Keratinocyte (primary cell): ENCODE results near the gene FTH1. TPM values are rescaled to one million over a fixed set of nuclear protein-coding genes. Genes with fewer than 3 reads are reported as not detected.

ENCODE experiments used
- DNase-seq: peaks from one replicate; pipeline ENCODE4 v3.0.0-alpha.2; 2011; ENCODE audit warnings: low read depth, missing footprints, low spot score
- FAIRE-seq: peaks from 2 replicates; lab custom pipeline; 2011; peaks lifted over from hg19 to GRCh38; lab: Jason Lieb, UNC
- H2AFZ ChIP-seq: 2 replicates; pipeline ENCODE4 v1.6.0; 2012; ENCODE audit warnings: low read length, control low read depth, inconsistent platforms; ENCODE audit not compliant: control insufficient read depth
- H3K27ac ChIP-seq: 2 replicates; pipeline ENCODE4 v1.5.1; 2011; ENCODE audit warnings: low read length; ENCODE audit not compliant: control insufficient read depth, insufficient read depth
- H3K27me3 ChIP-seq: 3 replicates; pipeline ENCODE4 v1.6.0; 2011; ENCODE audit warnings: low read length; ENCODE audit not compliant: control insufficient read depth, insufficient read depth; ENCODE audit errors: extremely low read depth
- H3K36me3 ChIP-seq, 2 experiments: 2 replicates in 1 of 2; 3 replicates in 1 of 2; pipeline ENCODE4 v1.5.1; 2011; ENCODE audit warnings: low read length in 2 of 2, mild to moderate bottlenecking in 1 of 2; ENCODE audit not compliant: control insufficient read depth in 2 of 2, insufficient read depth in 2 of 2; ENCODE audit errors: extremely low read depth in 1 of 2
- H3K4me1 ChIP-seq: 3 replicates; pipeline ENCODE4 v1.5.1; 2011; ENCODE audit warnings: low read length; ENCODE audit not compliant: control insufficient read depth, insufficient read depth; ENCODE audit errors: extremely low read depth
- H3K4me2 ChIP-seq: 3 replicates; pipeline ENCODE4 v1.6.0; 2011; ENCODE audit warnings: low read depth, low read length; ENCODE audit not compliant: control insufficient read depth, insufficient read depth; ENCODE audit errors: extremely low read depth
- H3K4me3 ChIP-seq, 3 experiments: fragments of 200-600 bp in 1 of 3; sonication (generic) in 1 of 3; 2 replicates in 2 of 3; 3 replicates in 1 of 3; pipeline ENCODE4 v1.5.1; 2011 to 2016; ENCODE audit warnings: low read length in 3 of 3, mild to moderate bottlenecking in 3 of 3, control low read depth in 2 of 3, inconsistent platforms in 1 of 3, low read depth in 1 of 3, mixed read lengths in 1 of 3, mixed run types in 1 of 3, moderate library complexity in 1 of 3; ENCODE audit not compliant: control insufficient read depth in 2 of 3, insufficient read depth in 2 of 3; ENCODE audit errors: extremely low read depth in 1 of 3
- H3K79me2 ChIP-seq: 2 replicates; pipeline ENCODE4 v1.6.0; 2012; ENCODE audit warnings: low read length; ENCODE audit not compliant: control insufficient read depth, insufficient read depth
- H3K9ac ChIP-seq: 3 replicates; pipeline ENCODE4 v1.6.0; 2011; ENCODE audit warnings: low read length; ENCODE audit not compliant: control insufficient read depth, insufficient read depth; ENCODE audit errors: extremely low read depth
- H3K9me1 ChIP-seq: 3 replicates; pipeline ENCODE4 v1.6.0; 2011; ENCODE audit warnings: low read length; ENCODE audit not compliant: control insufficient read depth, insufficient read depth; ENCODE audit errors: extremely low read depth
- H3K9me3 ChIP-seq: 2 replicates; pipeline ENCODE4 v1.5.1; 2012; ENCODE audit warnings: low read depth, low read length; ENCODE audit not compliant: control insufficient read depth
- H4K20me1 ChIP-seq: 3 replicates; pipeline ENCODE4 v1.6.0; 2011; ENCODE audit warnings: low read length; ENCODE audit not compliant: control insufficient read depth, insufficient read depth; ENCODE audit errors: extremely low read depth
- EZH2 ChIP-seq: IDR thresholded peaks from one replicate; pipeline ENCODE4 v1.6.1; 2012; ENCODE audit warnings: inconsistent platforms, mild to moderate bottlenecking, low read length, moderate library complexity
- dilution Hi-C: fragments of 300-500 bp; cut with MboI; formaldehyde crosslinking; loops from one replicate; pipeline ENCODE4 v1.7.0; 2020; ENCODE audit warnings: low sequenced_read_pairs; ENCODE audit not compliant: extremely low pct_ligation_motif_present
- polyA plus RNA-seq, 5 experiments: library from polyadenylated mRNA; depleted of rRNA in 3 of 5; stranded (reverse) in 3 of 5; stranded (forward) in 1 of 5; unstranded in 1 of 5; fragments of >200 nt; gene quantifications; 1 replicate in 1 of 5; 2 replicates in 3 of 5; 3 replicates in 1 of 5; pipeline versions ENCODE4 v1.2.1 to v1.2.3, GENCODE V29; 2011 to 2012; ENCODE audit warnings: missing spikeins in 2 of 5, low read depth in 1 of 5, low replicate concordance in 1 of 5
- TF ChIP-seq, protein P1 (sequence below), 3 experiments: IDR thresholded peaks in 1 of 3; conservative IDR thresholded peaks in 1 of 3; optimal IDR thresholded peaks in 1 of 3; 2 replicates in 2 of 3; 3 replicates in 1 of 3; pipeline versions ENCODE3 to v1.5.1; 2011; ENCODE audit warnings: low read length in 3 of 3, mild to moderate bottlenecking in 3 of 3, moderate library complexity in 2 of 3, control low read depth in 1 of 3, inconsistent platforms in 1 of 3; ENCODE audit not compliant: insufficient read depth in 2 of 3; ENCODE audit errors: extremely low read depth in 1 of 3

FTH1 gene
- polyA plus RNA-seq, 1 donor (not counting 4 experiments of a cell fraction or from before 2014, with no cell fraction given), result 1,058 TPM

GRCh38 chr11:62013537-62014476 lies 46.4 kb upstream of the FTH1 start:
- Histone ChIP-seq H4K20me1 (no peaks in the 10 kb centered on the region), H3K4me3 (no peak overlapping the region), H3K27ac (no peak overlapping the region), H3K4me1 (peaks cover 14% of the 10 kb centered on the region), H3K79me2 (no peaks in the 10 kb centered on the region), H2AFZ (no peak overlapping the region), H3K36me3 (no peaks in the 10 kb centered on the region), H3K27me3 (no peaks in the 10 kb centered on the region), H3K9me1 (no peaks in the 10 kb centered on the region), H3K9ac (no peak overlapping the region), H3K9me3 (no peaks in the 10 kb centered on the region), H3K4me2 (peak overlapping the region; percentile 10)
- FAIRE-seq (no peak), DNase-seq (no peak)
- dilution Hi-C loops, result no loop called here
- no peak for TF ChIP-seq EZH2
- TF ChIP-seq, protein P1, sequence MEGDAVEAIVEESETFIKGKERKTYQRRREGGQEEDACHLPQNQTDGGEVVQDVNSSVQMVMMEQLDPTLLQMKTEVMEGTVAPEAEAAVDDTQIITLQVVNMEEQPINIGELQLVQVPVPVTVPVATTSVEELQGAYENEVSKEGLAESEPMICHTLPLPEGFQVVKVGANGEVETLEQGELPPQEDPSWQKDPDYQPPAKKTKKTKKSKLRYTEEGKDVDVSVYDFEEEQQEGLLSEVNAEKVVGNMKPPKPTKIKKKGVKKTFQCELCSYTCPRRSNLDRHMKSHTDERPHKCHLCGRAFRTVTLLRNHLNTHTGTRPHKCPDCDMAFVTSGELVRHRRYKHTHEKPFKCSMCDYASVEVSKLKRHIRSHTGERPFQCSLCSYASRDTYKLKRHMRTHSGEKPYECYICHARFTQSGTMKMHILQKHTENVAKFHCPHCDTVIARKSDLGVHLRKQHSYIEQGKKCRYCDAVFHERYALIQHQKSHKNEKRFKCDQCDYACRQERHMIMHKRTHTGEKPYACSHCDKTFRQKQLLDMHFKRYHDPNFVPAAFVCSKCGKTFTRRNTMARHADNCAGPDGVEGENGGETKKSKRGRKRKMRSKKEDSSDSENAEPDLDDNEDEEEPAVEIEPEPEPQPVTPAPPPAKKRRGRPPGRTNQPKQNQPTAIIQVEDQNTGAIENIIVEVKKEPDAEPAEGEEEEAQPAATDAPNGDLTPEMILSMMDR (optimal IDR thresholded peaks at IDR 0.05 in 1 of 3, IDR thresholded peaks at IDR 0.05 in 1 of 3, conservative IDR thresholded peaks at IDR 0.05 in 1 of 3; ENCODE audit: extremely low read depth in 1 of 3, insufficient read depth in 2 of 3, low read length in 3 of 3), result no peak

GRCh38 chr11:62012832-62013461 lies 45.5 kb upstream of the FTH1 start:
- no peak for FAIRE-seq
- no peak for DNase-seq
- Histone ChIP-seq H3K27ac (no peak overlapping the region), H4K20me1 (no peaks in the 10 kb centered on the region), H3K9me1 (no peaks in the 10 kb centered on the region), H3K36me3 (no peaks in the 10 kb centered on the region), H3K27me3 (no peaks in the 10 kb centered on the region), H3K4me1 (peaks cover 14% of the 10 kb centered on the region), H2AFZ (peak overlapping the region; percentile 10), H3K9ac (no peak overlapping the region), H3K4me3 (no peak overlapping the region), H3K79me2 (no peaks in the 10 kb centered on the region), H3K4me2 (peak overlapping the region; percentile 10), H3K9me3 (no peaks in the 10 kb centered on the region)
- TF ChIP-seq, protein P1 (optimal IDR thresholded peaks at IDR 0.05 in 1 of 3, IDR thresholded peaks at IDR 0.05 in 1 of 3, conservative IDR thresholded peaks at IDR 0.05 in 1 of 3; ENCODE audit: extremely low read depth in 1 of 3, insufficient read depth in 2 of 3, low read length in 3 of 3), result no peak
- TF ChIP-seq EZH2, result no peak
- dilution Hi-C loops, result no loop called here
